Ovary (tissue), 9 donors: ENCODE data around the gene ACVRL1. TPM values are rescaled to one million over a fixed set of nuclear protein-coding genes. Genes with fewer than 3 reads are reported as not detected.

Source experiments
- DNase-seq, 5 donors: peaks; one replicate each; pipeline ENCODE4 v3.0.0-alpha.2; 2019 to 2020
- H3K27ac ChIP-seq, 2 donors: fragments of 200-600 bp; one replicate each; pipeline versions ENCODE4 v1.5.1 to v1.8.0; 2019 to 2022
- H3K27me3 ChIP-seq: fragments of 200-600 bp; one replicate; pipeline ENCODE4 v1.8.0; 2022
- H3K36me3 ChIP-seq: fragments of 200-600 bp; sonication (generic); one replicate; pipeline ENCODE4 v1.5.1; 2019
- H3K4me1 ChIP-seq: one replicate; pipeline ENCODE4 v1.8.1; 2013; ENCODE audit warnings: mild to moderate bottlenecking, moderate library complexity; ENCODE audit not compliant: insufficient read depth
- H3K4me3 ChIP-seq: fragments of 200-600 bp; sonication (generic); one replicate; pipeline ENCODE4 v1.5.1; 2017
- H3K9me3 ChIP-seq, 2 donors: fragments of 200-600 bp in 1 of 2; sonication (generic) in 1 of 2; one replicate each; pipeline versions ENCODE4 v1.5.1 to v1.8.1; 2013 to 2019; ENCODE audit warnings: mild to moderate bottlenecking in 1 of 2, moderate library complexity in 1 of 2
- EP300 ChIP-seq: sonication (generic); formaldehyde crosslinking; IDR thresholded peaks from one replicate; pipeline ENCODE4 v1.6.1; 2017; ENCODE audit warnings: antibody characterized with exemption
- POLR2A ChIP-seq: fragments of 450-650 bp; IDR thresholded peaks from one replicate; pipeline ENCODE4 v1.6.1; 2017; ENCODE audit warnings: antibody characterized with exemption, mild to moderate bottlenecking, moderate library complexity
- WGBS, 3 donors: extraction: QIAGEN DNeasy Blood & Tissue Kit in 1 of 3; methylation state at CpG; one replicate each; pipeline versions ENCODE4 v1.1.5 to v1.1.7; 2013 to 2017; 5-methylcytosine and 5-hydroxymethylcytosine counted together
- intact Hi-C, 4 donors: fragments of 100-400 bp; cut with DNase I; formaldehyde crosslinking; loops; one replicate each; pipeline versions ENCODE4 v1.11.0 to v1.15.1; 2022 to 2023
- polyA plus RNA-seq, 2 donors: library from polyadenylated mRNA; stranded (reverse); fragments of 200-250 nt in 1 of 2; fragments of 350-450 nt in 1 of 2; fragmentation: Illumina TruSeq in 1 of 2; extraction: RNeasy Lipid Tissue Mini Kit (QIAGEN cat#74804) in 1 of 2; gene quantifications; one replicate each; pipeline ENCODE4 v1.2.3, GENCODE V29; 2013 to 2014
- total RNA-seq, 7 donors: library from RNA; depleted of rRNA in 2 of 7; stranded (reverse); fragments of >200 nt in 2 of 7; fragmentation: NEBNext Ultra II Directional in 3 of 7; extraction: Animal tissue kit (Norgen Biotek cat#: 25700) in 3 of 7; gene quantifications; one replicate each; pipeline versions ENCODE4 v1.1.0 to v1.2.4, GENCODE V29; 2016 to 2023
- TF ChIP-seq, protein P1 (sequence below), 3 donors: fragments of 450-650 bp in 2 of 3; fragments of 200-600 bp in 1 of 3; IDR thresholded peaks; one replicate each; pipeline versions ENCODE4 v1.5.1 to v1.8.0; 2016 to 2022; ENCODE audit warnings: antibody characterized with exemption in 3 of 3, mild to moderate bottlenecking in 1 of 3
- donor health status: DM: no; HTN: no; CAD: no; lungs with moderate emphysema.
- donor health status: DM: no; HTN: no; CAD: no.
- donor health status: Bipolar disorder and iron deficiency.
- donor health status: DM: yes; HTN: yes; CAD: no.
- donor health status: DM: no; HTN: no; CAD: no.
- donor health status: DM: yes; HTN: yes; CAD: no.

The ACVRL1 gene
- total and polyA plus RNA-seq, 9 donors = 5.7 to 17.6 (median 11.2) TPM

DNA sequence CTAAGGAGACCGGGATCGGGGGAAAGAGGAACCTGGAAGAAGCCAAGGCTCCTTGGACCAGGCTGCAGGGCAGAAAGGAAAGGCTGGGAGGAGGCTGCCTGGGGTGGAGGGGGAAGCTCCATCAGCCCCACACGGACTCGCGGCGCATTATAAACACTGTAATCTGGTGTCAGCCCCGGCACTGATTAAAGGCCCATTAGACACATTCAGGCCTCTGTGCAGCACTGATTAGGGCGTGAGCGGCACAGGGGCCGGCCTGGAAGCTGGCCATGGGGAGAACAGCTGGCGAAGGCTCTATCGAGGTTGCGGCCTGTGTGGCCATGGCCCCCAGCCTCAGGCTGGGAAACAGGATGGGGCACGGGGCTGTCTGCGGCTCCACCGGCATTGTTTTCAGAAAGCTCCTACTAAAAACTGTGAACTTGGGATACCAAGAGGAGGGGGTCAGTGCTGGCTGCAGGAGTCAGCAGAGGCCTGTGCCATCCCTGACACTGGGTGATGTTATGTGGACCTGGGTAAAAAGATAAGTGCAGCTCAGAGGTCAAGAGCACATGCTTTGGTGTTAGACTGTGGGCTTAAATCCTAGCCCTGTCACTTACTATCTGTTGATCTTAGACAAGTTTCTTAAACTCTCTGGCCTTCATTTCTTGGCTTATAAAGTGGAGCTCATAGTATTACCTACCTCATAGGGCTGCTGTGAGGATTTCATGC, 10.6 kb downstream of the ACVRL1 start:
- Histone ChIP-seq H3K4me1 (peaks cover 10% of the 10 kb centered on the region), H3K36me3 (no peaks in the 10 kb centered on the region), H3K27ac (no peak overlapping the region), H3K4me3 (no peak overlapping the region), H3K9me3 (no peaks in the 10 kb centered on the region), H3K27me3 (no peaks in the 10 kb centered on the region)
- TF ChIP-seq, protein P1, sequence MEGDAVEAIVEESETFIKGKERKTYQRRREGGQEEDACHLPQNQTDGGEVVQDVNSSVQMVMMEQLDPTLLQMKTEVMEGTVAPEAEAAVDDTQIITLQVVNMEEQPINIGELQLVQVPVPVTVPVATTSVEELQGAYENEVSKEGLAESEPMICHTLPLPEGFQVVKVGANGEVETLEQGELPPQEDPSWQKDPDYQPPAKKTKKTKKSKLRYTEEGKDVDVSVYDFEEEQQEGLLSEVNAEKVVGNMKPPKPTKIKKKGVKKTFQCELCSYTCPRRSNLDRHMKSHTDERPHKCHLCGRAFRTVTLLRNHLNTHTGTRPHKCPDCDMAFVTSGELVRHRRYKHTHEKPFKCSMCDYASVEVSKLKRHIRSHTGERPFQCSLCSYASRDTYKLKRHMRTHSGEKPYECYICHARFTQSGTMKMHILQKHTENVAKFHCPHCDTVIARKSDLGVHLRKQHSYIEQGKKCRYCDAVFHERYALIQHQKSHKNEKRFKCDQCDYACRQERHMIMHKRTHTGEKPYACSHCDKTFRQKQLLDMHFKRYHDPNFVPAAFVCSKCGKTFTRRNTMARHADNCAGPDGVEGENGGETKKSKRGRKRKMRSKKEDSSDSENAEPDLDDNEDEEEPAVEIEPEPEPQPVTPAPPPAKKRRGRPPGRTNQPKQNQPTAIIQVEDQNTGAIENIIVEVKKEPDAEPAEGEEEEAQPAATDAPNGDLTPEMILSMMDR (IDR thresholded peaks at IDR 0.05) = no peak
- TF ChIP-seq EP300 = no peak
- no peak for TF ChIP-seq POLR2A
- peak in 1 of 5 donors; percentile 55 for DNase-seq
- 12 to 41% (median 24%) methylated on average over 16 of the region's 16 CpGs for WGBS, 3 donors
- intact Hi-C loops = no loop called here

DNA sequence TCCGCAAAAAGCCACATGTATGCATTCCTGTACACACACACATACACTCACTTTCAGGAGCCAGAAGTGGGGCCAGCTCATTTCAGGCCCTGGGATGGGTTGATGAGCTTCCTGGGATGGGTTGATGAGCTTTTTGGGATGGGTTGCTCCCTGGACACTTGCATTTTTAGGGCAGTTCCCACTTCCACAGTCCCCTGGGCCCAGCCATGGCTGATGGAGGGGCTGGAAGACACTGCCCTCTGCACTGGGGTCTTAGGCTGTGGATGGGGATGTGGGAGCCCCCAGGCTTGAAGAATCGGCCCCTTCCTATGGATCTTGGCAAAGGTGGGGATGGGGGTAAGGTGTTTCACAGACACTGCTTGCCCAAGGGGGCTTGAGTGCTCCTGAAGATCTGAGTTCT, 12.7 kb downstream of the ACVRL1 start:
- Histone ChIP-seq H3K27me3 (no peaks in the 10 kb centered on the region), H3K4me1 (peaks cover 16% of the 10 kb centered on the region), H3K36me3 (no peaks in the 10 kb centered on the region), H3K27ac (no peak overlapping the region), H3K4me3 (no peak overlapping the region), H3K9me3 (no peaks in the 10 kb centered on the region)
- no peak for DNase-seq
- TF ChIP-seq, protein P1 (IDR thresholded peaks at IDR 0.05) = no peak
- TF ChIP-seq EP300 (no peak), POLR2A (no peak)
- WGBS, 3 donors = 82 to 98% (median 95%) methylated on average over 2 of the region's 2 CpGs
- intact Hi-C loops = no loop called here

DNA sequence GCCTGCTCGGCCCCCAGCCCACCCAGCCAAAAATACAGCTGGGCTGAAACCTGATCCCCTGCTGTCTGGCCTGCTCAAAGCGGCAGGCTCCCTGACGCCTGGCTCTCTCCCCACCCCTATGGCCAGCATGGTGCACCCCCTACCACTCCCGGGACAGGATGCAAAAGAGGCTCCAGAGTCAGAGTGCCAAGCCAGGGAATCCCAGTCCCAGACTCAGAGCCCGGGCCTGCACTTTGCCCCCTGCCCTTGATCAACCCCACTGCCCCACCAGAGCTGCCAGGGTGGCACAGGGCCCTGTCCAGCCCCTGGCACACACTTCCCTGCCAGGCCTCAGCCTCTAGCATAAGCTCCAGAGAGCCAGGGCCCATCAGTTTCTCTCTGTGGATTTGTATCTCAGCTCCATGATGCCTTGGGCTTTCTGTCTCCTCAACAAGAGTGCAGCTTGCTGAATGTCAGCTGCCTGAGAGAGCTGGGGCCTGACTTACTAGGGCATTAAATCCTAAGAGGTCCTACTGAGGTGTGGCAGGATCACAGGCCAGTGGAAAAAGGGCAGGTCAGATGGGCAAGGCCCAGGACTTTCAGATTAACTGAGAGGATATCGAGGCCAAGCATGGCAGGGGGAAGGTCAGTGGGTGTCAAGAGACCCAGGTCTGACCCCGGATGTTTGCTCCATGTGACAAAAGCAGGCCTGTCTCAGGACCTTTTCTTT, 13.9 kb downstream of the ACVRL1 start:
- H3K27me3 ChIP-seq = no peaks in the 10 kb centered on the region
- no peak overlapping the region for H3K4me3 ChIP-seq
- WGBS, 3 donors = 80 to 87% (median 85%) methylated on average over 6 to 7 of the region's 7 CpGs
- H3K36me3 ChIP-seq = no peaks in the 10 kb centered on the region
- peak in 1 of 5 donors; percentile 2 for DNase-seq
- H3K9me3 ChIP-seq = no peaks in the 10 kb centered on the region
- intact Hi-C loops = no loop called here
- peaks cover 16% of the 10 kb centered on the region for H3K4me1 ChIP-seq
- H3K27ac ChIP-seq = no peak overlapping the region
- TF ChIP-seq POLR2A = no peak
- TF ChIP-seq, protein P1 (IDR thresholded peaks at IDR 0.05) = no peak
- no peak for TF ChIP-seq EP300

DNA sequence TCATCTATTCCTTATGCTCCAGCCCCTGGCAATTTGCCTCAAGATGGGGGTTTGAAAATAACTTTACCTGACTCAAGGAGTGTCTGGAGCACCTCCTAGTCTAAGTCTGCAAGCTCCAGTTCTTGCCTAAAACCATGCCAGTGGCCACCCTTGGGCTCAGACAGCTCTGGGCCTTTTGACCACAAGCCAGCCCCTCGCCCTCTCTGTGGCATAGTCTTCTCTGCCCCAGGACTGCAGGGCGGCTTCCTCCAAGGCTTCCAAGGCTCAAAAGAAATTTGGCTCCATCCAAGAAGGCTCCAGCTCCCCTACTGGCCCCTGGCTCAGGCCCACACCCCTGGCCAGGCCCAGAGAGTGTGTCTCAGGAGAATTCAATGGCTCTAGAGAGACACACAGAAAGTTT, 14.8 kb downstream of the ACVRL1 start:
- DNase-seq = peak in 1 of 5 donors; percentile 22
- Histone ChIP-seq H3K27ac (no peak overlapping the region), H3K9me3 (no peaks in the 10 kb centered on the region), H3K4me3 (no peak overlapping the region), H3K36me3 (no peaks in the 10 kb centered on the region), H3K27me3 (no peaks in the 10 kb centered on the region), H3K4me1 (peaks cover 16% of the 10 kb centered on the region)
- 92 to 96% (median 94%) methylated on average over 2 of the region's 2 CpGs for WGBS, 3 donors
- intact Hi-C loops = no loop called here
- TF ChIP-seq EP300 = no peak
- no peak for TF ChIP-seq POLR2A
- TF ChIP-seq, protein P1 (IDR thresholded peaks at IDR 0.05) = no peak
